Activated CD4-positive, alpha-beta memory T cell treated with anti-CD3 and anti-CD28 coated beads, Interleukin-2, amount 10 ng/mL, durations not matched to agents 7 days and 5 days (primary cell): ENCODE measurements around the gene GNAT3. TPM values are rescaled to one million over a fixed set of nuclear protein-coding genes. Genes with fewer than 3 reads are reported as not detected.

Experiments
- CTCF ChIA-PET: fragments of 350-600 bp; sonication (Branson Sonifier 250); formaldehyde crosslinking; loops from one replicate; lab custom pipeline; 2021; ENCODE audit warnings: antibody characterized with exemption, inconsistent platforms; lab: Charles Lee
- POLR2A ChIA-PET: fragments of 350-600 bp; sonication (Branson Sonifier 250); formaldehyde crosslinking; loops from one replicate; lab custom pipeline; 2021; ENCODE audit warnings: antibody characterized with exemption; lab: Charles Lee
- DNase-seq: peaks from one replicate; pipeline ENCODE4 v3.0.0-alpha.2; 2020
- H3K27ac Mint-ChIP-seq: one replicate; pipeline ENCODE4 v1.8.0; 2021; ENCODE audit warnings: mild to moderate bottlenecking, mixed read lengths
- H3K27me3 Mint-ChIP-seq: one replicate; pipeline ENCODE4 v1.8.0; 2021; ENCODE audit warnings: mixed read lengths
- H3K36me3 Mint-ChIP-seq: one replicate; pipeline ENCODE4 v1.8.0; 2021; ENCODE audit warnings: low read depth, mixed read lengths
- H3K4me1 Mint-ChIP-seq: one replicate; pipeline ENCODE4 v1.8.0; 2021; ENCODE audit warnings: mixed read lengths
- H3K4me3 Mint-ChIP-seq: one replicate; pipeline ENCODE4 v1.8.0; 2021; ENCODE audit warnings: mild to moderate bottlenecking, mixed read lengths
- H3K9me3 Mint-ChIP-seq: one replicate; pipeline ENCODE4 v1.8.0; 2021; ENCODE audit warnings: mixed read lengths
- total RNA-seq, 2 experiments: library from RNA; stranded (reverse); gene quantifications; one replicate each; pipeline ENCODE4 v1.2.3, GENCODE V29; 2021

Gene GNAT3
- total RNA-seq, result not detected

DNA sequence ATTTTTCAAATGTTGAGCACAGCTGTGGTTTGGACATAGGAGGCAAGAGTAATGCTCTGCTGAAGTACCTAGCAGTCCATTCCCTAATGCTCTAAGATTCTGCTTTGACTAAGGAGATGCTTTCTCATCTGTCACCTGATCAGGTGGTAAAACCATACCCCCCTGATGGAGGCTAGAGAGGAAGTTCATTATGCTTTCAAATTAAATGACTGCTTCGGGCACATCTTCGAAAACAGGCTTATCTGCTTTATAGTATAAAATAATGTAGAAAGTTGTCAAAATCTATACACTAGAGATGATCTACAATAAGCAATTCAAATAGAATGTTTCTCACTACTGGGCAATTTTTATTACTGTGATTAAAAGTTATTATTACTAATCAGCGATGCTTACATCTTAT is at the start of gene GNAT3:
TSS of gene GNAT3 (minus strand) at position 101 of the 400 bp plus-strand sequence. CDS start 138 bp downstream, outside the sequence.
- DNase-seq, result no peak
- no peak within 1 kb of the TSS for H3K27ac Mint-ChIP-seq
- H3K36me3 Mint-ChIP-seq, result no peaks in the 10 kb centered on the region
- CTCF ChIA-PET, result no interaction called here
- H3K4me3 Mint-ChIP-seq, result no peak within 1 kb of the TSS
- H3K9me3 Mint-ChIP-seq, result peaks cover 1% of the 10 kb centered on the region
- POLR2A ChIA-PET, result no interaction called here
- H3K4me1 Mint-ChIP-seq, result no peaks in the 10 kb centered on the region
- H3K27me3 Mint-ChIP-seq, result no peaks in the 10 kb centered on the region

DNA sequence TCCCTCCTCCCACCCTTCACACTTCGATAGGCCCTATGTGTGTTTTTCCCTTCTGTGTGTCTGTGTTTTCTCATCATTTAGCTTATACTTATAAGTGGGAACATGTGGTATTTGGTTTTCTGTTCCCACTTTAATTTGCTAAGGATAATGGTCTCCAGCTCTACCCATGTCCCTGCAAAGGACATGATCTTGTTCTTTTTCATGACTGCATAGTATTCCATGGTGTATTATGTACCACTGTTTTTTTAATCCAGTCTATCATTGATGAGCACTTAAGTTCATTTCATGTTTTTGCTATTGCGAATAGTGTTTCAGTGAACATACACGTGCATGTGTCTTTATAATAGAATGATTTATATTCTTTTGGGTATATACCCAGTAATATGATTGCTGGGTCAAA is 46.3 kb upstream of the GNAT3 start:
- Mint-ChIP-seq H3K9me3 (peaks cover 6% of the 10 kb centered on the region), H3K4me1 (no peaks in the 10 kb centered on the region), H3K27ac (no peak overlapping the region), H3K4me3 (no peak overlapping the region), H3K27me3 (no peaks in the 10 kb centered on the region), H3K36me3 (no peaks in the 10 kb centered on the region)
- CTCF ChIA-PET, result no interaction called here
- DNase-seq, result no peak
- POLR2A ChIA-PET, result no interaction called here

DNA sequence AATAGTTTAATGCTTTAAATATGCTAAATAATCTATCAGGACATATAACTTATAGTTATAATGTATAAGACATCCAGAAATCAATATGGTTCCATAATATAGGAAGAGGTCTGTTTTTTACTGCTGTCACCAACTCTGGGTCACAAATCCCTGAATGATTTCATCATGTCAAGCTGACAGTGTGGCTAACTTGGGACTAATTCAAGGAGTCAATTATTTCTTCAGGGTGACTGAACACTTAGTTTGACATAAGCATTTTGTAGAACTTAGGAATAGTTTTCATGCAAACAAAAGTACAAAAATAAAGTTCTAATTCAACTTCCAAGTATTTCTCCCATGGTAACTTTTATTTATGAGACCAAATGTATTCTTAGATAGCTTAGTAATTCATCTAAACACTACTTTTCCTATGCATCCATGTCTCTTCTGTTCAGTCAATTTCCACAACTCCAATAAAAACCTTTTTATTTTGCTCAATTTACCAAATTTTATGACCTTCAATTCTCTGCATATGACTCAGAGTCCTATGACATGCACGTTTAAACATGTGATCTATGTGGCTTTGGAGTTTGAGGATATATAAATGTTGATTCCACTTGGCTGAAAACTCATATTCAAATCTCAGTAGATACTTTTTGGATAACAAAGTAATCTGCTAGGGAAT is 40.3 kb upstream of the GNAT3 start:
- CTCF ChIA-PET, result no interaction called here
- DNase-seq, result no peak
- no peaks in the 10 kb centered on the region for H3K4me1 Mint-ChIP-seq
- H3K9me3 Mint-ChIP-seq, result no peaks in the 10 kb centered on the region
- H3K4me3 Mint-ChIP-seq, result no peak overlapping the region
- POLR2A ChIA-PET, result no interaction called here
- no peaks in the 10 kb centered on the region for H3K27me3 Mint-ChIP-seq
- no peaks in the 10 kb centered on the region for H3K36me3 Mint-ChIP-seq
- no peak overlapping the region for H3K27ac Mint-ChIP-seq

DNA sequence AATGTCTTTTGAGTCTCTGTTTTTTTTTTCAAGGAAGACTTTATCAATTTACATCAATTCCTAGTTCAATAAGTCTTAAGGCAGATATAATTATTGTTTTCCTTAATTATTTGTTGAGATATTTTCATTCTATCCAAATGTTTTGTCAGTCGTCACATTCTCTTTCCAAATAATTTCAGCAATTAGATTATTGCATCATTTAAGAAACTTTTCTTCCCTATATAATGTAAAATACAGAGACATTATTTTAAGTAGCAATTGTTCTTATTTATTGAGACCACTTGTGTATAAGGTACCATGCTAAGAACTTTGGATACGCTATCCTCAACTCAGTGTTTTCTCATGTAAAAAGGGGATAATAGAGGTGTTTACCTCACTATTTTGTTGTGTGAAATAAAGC is 38.1 kb upstream of the GNAT3 start:
- no peaks in the 10 kb centered on the region for H3K4me1 Mint-ChIP-seq
- H3K4me3 Mint-ChIP-seq, result no peak overlapping the region

DNA sequence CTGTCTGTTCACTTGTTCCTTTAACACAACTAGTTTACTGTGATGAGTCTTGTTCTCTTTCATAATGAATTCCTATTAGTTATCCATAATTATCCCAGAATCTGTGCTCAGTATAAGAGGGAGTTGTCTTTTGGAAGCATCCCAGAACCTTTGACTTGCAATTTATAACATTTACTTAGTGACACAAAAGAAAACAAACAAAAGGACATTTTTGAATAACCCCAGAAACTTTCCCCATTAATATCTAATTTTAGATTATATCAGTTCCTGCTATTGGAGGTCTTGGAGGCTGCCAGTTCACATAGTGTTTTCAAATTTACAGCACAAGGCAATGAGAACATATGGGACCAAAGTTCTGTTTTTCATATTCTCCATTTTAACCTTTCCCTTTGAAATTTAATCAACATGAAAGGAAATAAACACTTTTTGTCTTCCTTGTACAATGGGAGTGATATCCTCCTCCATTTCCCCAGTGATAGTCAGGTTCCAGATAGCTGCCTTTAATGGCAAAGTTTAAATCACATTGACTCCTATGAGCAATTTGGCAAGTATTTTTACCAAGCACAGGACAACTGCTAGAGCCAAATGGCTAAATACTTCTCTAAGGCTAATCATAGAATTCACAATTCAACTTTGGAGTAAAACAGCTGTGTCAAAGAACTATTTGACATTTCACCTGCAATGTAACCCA is 37.1 kb upstream of the GNAT3 start:
- Mint-ChIP-seq H3K36me3 (no peaks in the 10 kb centered on the region), H3K27me3 (no peaks in the 10 kb centered on the region), H3K4me3 (no peak overlapping the region), H3K9me3 (peaks cover 7% of the 10 kb centered on the region), H3K27ac (no peak overlapping the region), H3K4me1 (no peaks in the 10 kb centered on the region)
- CTCF ChIA-PET, result no interaction called here
- DNase-seq, result no peak
- POLR2A ChIA-PET, result no interaction called here

More for the DNA sequence above, 38.1 kb upstream of the GNAT3 start:
- ChIA-PET POLR2A (no interaction called here), CTCF (no interaction called here)
- Mint-ChIP-seq H3K27me3 (no peaks in the 10 kb centered on the region), H3K27ac (no peak overlapping the region), H3K9me3 (peaks cover 7% of the 10 kb centered on the region), H3K36me3 (no peaks in the 10 kb centered on the region)
- DNase-seq, result no peak

DNA sequence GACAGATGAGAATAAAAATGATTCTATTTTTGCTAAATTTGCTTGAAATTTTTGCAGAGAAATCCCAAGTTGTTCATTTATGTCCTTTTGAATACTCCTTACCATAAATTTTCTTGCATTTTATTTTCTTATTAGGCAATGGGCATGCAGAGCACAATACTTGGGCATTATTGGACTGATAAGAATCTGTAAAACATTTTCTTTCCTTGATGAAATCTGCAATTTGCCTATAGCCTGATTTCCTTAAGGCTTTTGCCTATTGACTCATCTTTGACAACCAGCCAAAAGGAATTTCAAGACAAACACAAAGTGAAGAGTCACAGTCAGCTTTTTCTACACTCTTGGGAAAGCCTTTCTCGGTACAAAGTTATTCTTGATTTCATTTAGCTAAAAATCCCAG is 30.5 kb upstream of the GNAT3 start:
- Mint-ChIP-seq H3K4me3 (no peak overlapping the region), H3K27ac (no peak overlapping the region), H3K27me3 (no peaks in the 10 kb centered on the region), H3K9me3 (peaks cover 7% of the 10 kb centered on the region), H3K36me3 (no peaks in the 10 kb centered on the region), H3K4me1 (no peaks in the 10 kb centered on the region)
- POLR2A ChIA-PET, result no interaction called here
- DNase-seq, result no peak
- CTCF ChIA-PET, result no interaction called here

DNA sequence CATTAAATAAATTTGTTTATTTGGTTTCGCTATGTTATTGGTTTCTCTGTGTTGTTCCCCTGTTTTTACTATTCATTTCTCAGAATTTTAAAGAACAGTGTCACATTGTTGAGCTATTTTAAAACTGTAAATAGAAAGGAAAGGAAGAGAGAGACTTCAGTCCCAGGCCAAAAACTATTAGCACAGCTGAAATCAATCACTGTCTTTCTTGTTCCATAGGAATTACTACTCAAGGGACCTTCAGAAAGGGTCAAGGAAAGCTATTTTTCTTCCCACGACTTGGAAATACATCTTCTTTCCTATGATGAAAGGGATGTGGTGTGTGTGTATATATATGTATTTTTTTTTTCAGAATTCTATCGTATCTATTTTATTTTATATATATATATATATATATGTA is 29.0 kb upstream of the GNAT3 start:
- ChIA-PET POLR2A (no interaction called here), CTCF (no interaction called here)
- DNase-seq, result no peak
- Mint-ChIP-seq H3K36me3 (no peaks in the 10 kb centered on the region), H3K27ac (no peak overlapping the region), H3K9me3 (no peaks in the 10 kb centered on the region), H3K27me3 (no peaks in the 10 kb centered on the region), H3K4me3 (no peak overlapping the region), H3K4me1 (no peaks in the 10 kb centered on the region)

DNA sequence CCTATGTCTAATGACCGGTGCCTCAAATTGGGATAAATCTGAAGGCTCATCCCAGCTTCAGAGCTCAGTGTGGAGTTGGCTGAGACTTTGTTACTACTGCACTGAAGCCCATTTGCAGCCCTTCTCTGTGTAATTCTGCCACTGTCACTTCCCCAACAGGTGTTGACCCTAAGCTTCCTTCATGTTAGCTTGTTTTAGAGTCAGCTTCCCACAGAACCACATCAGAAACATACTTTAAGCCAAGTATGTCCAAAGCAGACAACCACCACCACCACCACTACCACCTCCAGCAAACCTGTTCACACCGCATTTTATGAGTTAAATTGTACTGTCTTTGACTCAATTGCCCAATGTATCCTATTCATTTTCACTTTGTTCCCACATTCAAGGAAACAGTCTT is 25.2 kb upstream of the GNAT3 start:
- Mint-ChIP-seq H3K4me3 (no peak overlapping the region), H3K27ac (no peak overlapping the region), H3K36me3 (no peaks in the 10 kb centered on the region), H3K9me3 (peaks cover 13% of the 10 kb centered on the region), H3K27me3 (no peaks in the 10 kb centered on the region), H3K4me1 (no peaks in the 10 kb centered on the region)
- no peak for DNase-seq
- ChIA-PET CTCF (no interaction called here), POLR2A (no interaction called here)

DNA sequence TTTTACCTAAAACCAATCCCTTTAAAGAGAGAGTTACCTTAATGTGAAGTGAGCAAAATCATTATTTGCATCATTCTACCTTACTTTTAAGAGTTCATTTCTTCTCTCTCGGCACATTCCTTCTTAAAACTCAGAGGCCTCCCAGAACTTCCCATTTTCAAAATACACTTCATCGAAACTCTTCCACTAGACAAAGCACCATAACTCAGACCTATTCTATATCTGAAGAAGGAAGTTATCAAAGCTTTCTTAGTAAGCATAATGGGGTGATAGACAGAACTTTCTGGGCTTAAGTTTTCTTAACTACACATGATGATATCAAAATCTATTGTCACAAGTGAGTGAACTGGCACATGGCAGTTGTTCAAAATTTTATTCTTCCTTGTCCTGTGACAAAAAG is 24.6 kb upstream of the GNAT3 start:
- CTCF ChIA-PET, result no interaction called here
- Mint-ChIP-seq H3K36me3 (no peaks in the 10 kb centered on the region), H3K27me3 (no peaks in the 10 kb centered on the region), H3K27ac (no peak overlapping the region), H3K9me3 (peaks cover 14% of the 10 kb centered on the region), H3K4me3 (no peak overlapping the region), H3K4me1 (no peaks in the 10 kb centered on the region)
- POLR2A ChIA-PET, result no interaction called here
- DNase-seq, result no peak

DNA sequence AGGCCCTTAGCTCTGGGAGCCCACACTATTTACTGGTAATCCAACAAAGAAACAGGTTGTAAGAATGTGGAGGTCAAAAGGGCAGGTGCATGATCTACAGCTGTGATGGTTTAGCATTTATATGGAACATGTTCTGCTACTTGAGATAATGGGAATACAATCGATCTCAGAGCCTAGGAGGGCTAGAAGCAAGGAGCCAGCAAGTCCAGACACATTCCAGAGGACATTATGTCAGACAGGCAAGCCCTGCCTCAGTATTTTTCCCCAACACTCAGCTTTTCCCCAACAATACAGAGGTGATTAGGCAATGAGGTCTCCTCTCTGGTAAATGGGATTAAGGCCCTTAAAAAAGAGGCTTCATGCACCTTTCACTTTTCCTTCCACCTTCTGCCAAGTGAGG is 21.4 kb upstream of the GNAT3 start:
- H3K4me1 Mint-ChIP-seq, result no peaks in the 10 kb centered on the region
- no peak for DNase-seq
- ChIA-PET CTCF (no interaction called here), POLR2A (no interaction called here)
- no peak overlapping the region for H3K4me3 Mint-ChIP-seq
- H3K27me3 Mint-ChIP-seq, result no peaks in the 10 kb centered on the region
- H3K9me3 Mint-ChIP-seq, result peaks cover 19% of the 10 kb centered on the region
- H3K36me3 Mint-ChIP-seq, result no peaks in the 10 kb centered on the region
- H3K27ac Mint-ChIP-seq, result no peak overlapping the region

DNA sequence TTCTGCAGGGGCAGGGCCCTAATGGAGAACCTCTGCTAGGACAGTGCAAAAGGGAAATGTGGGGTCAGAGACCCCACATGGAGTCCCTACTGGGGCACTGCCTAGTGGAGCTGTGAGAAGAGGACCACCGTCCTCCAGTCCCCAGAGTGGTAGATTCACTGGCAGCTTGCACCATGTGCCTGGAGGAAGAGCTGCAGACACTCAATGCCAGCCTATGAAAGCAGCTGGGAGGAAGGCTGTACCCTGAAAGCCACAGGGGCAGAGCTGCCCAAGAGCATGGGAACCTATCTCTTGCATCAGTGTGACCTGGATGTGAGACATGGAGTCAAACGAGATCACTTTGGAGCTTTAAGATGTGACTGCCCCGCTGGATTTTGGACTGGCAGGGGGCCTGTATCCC is 20.3 kb upstream of the GNAT3 start:
- Mint-ChIP-seq H3K4me1 (no peaks in the 10 kb centered on the region), H3K27me3 (no peaks in the 10 kb centered on the region), H3K4me3 (no peak overlapping the region), H3K9me3 (peaks cover 24% of the 10 kb centered on the region), H3K27ac (no peak overlapping the region), H3K36me3 (no peaks in the 10 kb centered on the region)
- POLR2A ChIA-PET, result no interaction called here
- CTCF ChIA-PET, result no interaction called here
- DNase-seq, result no peak

DNA sequence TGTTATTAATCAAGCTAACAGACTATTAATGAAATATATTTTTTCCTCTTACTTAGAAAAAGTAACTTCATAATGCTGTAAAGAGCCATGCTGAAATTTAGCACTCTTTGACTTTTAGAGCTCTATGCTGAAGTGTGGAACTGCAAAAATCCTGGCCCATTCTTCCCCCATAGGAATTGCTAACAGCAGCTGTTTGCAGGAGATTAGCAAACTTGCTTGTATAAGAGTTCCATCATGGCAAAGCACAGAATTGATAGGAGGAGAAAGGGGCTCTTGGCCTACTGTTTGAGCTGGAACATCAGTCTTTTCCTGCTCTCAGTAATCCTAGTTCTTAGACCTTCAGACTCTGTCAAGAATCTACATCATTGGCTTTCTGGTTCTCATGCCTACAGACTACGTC is 18.3 kb upstream of the GNAT3 start:
- CTCF ChIA-PET, result no interaction called here
- no peaks in the 10 kb centered on the region for H3K27me3 Mint-ChIP-seq
- no peak overlapping the region for H3K27ac Mint-ChIP-seq

DNA sequence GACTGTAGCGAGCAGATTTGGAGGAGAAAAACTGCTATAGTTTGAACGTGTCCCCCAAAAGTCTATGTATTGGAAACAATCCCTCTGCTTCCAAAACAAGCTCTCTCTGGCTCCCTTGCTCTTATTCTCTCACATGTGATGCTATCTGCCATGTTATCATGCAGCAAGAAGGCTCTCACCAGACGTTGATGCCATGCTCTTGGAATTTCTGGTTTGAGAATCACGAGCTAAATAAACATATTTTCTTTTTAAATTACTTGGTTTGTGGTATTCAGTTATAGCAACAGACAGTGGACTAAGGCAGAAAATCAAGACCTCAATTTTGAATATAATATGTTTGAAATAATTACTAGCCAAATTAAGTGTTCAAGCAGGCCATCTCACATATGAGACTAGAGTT is 17.5 kb upstream of the GNAT3 start:
- POLR2A ChIA-PET, result no interaction called here
- Mint-ChIP-seq H3K9me3 (peaks cover 28% of the 10 kb centered on the region), H3K36me3 (no peaks in the 10 kb centered on the region), H3K4me1 (no peaks in the 10 kb centered on the region), H3K27me3 (no peaks in the 10 kb centered on the region), H3K4me3 (no peak overlapping the region), H3K27ac (no peak overlapping the region)
- no peak for DNase-seq
- CTCF ChIA-PET, result no interaction called here

More for the DNA sequence above, 18.3 kb upstream of the GNAT3 start:
- Mint-ChIP-seq H3K4me3 (no peak overlapping the region), H3K36me3 (no peaks in the 10 kb centered on the region), H3K4me1 (no peaks in the 10 kb centered on the region), H3K9me3 (peaks cover 28% of the 10 kb centered on the region)
- no peak for DNase-seq
- POLR2A ChIA-PET, result no interaction called here

DNA sequence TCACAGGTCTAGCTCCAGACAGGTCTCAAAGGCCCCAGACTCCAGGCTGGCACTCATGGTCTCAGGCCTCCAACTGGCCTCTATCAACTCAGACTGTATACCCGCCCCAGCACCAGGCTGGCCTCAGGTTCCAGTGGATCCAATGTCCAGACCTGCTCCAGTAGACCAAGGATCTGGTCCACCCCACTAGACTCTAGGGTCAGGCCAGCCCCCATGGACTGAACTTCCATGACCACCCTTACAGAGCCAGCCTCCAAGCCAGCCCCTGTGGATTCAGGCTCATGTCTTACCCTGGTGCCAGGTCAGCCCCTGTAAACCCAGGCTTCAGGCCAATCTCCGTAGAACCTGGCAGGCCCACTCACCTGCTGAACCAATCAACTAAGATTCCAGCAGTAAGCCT is 16.8 kb upstream of the GNAT3 start:
- Mint-ChIP-seq H3K4me1 (no peaks in the 10 kb centered on the region), H3K27me3 (no peaks in the 10 kb centered on the region), H3K4me3 (no peak overlapping the region), H3K9me3 (peaks cover 28% of the 10 kb centered on the region), H3K36me3 (no peaks in the 10 kb centered on the region), H3K27ac (no peak overlapping the region)
- ChIA-PET POLR2A (no interaction called here), CTCF (no interaction called here)
- DNase-seq, result no peak
